ENCODE data around the gene ISCU.
"Not testable (repeated sequence)": the region's sequence is repeated elsewhere in the genome, so short reads cannot be mapped to it uniquely, and the experiment has no call there.

ISCU gene

GRCh38 chr12:108543652-108544051, 18.7 kb upstream of the ISCU start:
- no peak for DNase-seq (ENCODE audit: low read depth)

GRCh38 chr12:108547686-108548085, 14.7 kb upstream of the ISCU start:
- no peak for DNase-seq (ENCODE audit: low read depth)

- DNase-seq (ENCODE audit: low read depth): no peak
Observed at GRCh38 chr12:108548954-108549521, 13.4 kb upstream of the ISCU start.

- DNase-seq (ENCODE audit: low read depth): no peak
Observed at GRCh38 chr12:108551535-108551934, 10.9 kb upstream of the ISCU start.

- no peak for DNase-seq (ENCODE audit: low read depth)
Observed at GRCh38 chr12:108553799-108554198, 8.6 kb upstream of the ISCU start.

- not testable (repeated sequence) for DNase-seq (ENCODE audit: low read depth)
Observed at GRCh38 chr12:108555383-108555782, 7.0 kb upstream of the ISCU start.

GRCh38 chr12:108559007-108559655, 3.3 kb upstream of the ISCU start:
- DNase-seq (ENCODE audit: low read depth): no peak

GRCh38 chr12:108559748-108560147, 2.6 kb upstream of the ISCU start:
- DNase-seq (ENCODE audit: low read depth): no peak

GRCh38 chr12:108560321-108560721, 2.1 kb upstream of the ISCU start:
- no peak for DNase-seq (ENCODE audit: low read depth)

- peak; percentile 81 for DNase-seq (ENCODE audit: low read depth)
Observed at GRCh38 chr12:108560752-108561719, 1.4 kb upstream of the ISCU start, which contains the start of gene SART3. Gene SART3 (minus strand): TSS chr12:108561173. CDS start chr12:108561154, 19 bp downstream.

GRCh38 chr12:108561852-108562347, 496 bp upstream of the ISCU start:
- no peak for DNase-seq (ENCODE audit: low read depth)

GRCh38 chr12:108563136-108563803, 874 bp downstream of the ISCU start:
- DNase-seq (ENCODE audit: low read depth): peak; percentile 86

GRCh38 chr12:108563804-108564151, 1.4 kb downstream of the ISCU start:
- no peak for DNase-seq (ENCODE audit: low read depth)

GRCh38 chr12:108564724-108565123, 2.3 kb downstream of the ISCU start:
- DNase-seq (ENCODE audit: low read depth): no peak

- no peak for DNase-seq (ENCODE audit: low read depth)
Observed at GRCh38 chr12:108565146-108565545, 2.8 kb downstream of the ISCU start.

- DNase-seq (ENCODE audit: low read depth): no peak
Observed at GRCh38 chr12:108565976-108566375, 3.6 kb downstream of the ISCU start.

GRCh38 chr12:108566452-108566851, 4.1 kb downstream of the ISCU start:
- no peak for DNase-seq (ENCODE audit: low read depth)

GRCh38 chr12:108567406-108568337, 5.3 kb downstream of the ISCU start:
- DNase-seq (ENCODE audit: low read depth): no peak

- DNase-seq (ENCODE audit: low read depth): no peak
Observed at GRCh38 chr12:108568338-108569154, 6.2 kb downstream of the ISCU start.
